Measurements from ENCODE around the gene ABCA2. TPM values are rescaled to one million over a fixed set of nuclear protein-coding genes. Genes with fewer than 3 reads are reported as not detected.
"Not testable (repeated sequence)": the region's sequence is repeated elsewhere in the genome, so short reads cannot be mapped to it uniquely, and the experiment has no call there.

The ABCA2 gene
- total and polyA plus RNA-seq, 12 donors = 2.9 to 150 (median 31.5) TPM

GRCh38 chr9:137007108-137007815 lies 20.8 kb downstream of the ABCA2 start:
- no peak overlapping the region for H3K4me3 ChIP-seq
- H3K27me3 ChIP-seq = no peaks in the 10 kb centered on the region
- intact Hi-C loops (cut with DNase I) = no loop called here
- H3K36me3 ChIP-seq (replicated peaks in 1 of 2) = peaks cover 0 to 14% of the 10 kb centered on the region in 2 donors
- H3K9me3 ChIP-seq (replicated peaks in 1 of 3) = no peaks in the 10 kb centered on the region
- no peak for TF ChIP-seq POLR2A (IDR thresholded peaks at IDR 0.05)
- TF ChIP-seq, protein P1, sequence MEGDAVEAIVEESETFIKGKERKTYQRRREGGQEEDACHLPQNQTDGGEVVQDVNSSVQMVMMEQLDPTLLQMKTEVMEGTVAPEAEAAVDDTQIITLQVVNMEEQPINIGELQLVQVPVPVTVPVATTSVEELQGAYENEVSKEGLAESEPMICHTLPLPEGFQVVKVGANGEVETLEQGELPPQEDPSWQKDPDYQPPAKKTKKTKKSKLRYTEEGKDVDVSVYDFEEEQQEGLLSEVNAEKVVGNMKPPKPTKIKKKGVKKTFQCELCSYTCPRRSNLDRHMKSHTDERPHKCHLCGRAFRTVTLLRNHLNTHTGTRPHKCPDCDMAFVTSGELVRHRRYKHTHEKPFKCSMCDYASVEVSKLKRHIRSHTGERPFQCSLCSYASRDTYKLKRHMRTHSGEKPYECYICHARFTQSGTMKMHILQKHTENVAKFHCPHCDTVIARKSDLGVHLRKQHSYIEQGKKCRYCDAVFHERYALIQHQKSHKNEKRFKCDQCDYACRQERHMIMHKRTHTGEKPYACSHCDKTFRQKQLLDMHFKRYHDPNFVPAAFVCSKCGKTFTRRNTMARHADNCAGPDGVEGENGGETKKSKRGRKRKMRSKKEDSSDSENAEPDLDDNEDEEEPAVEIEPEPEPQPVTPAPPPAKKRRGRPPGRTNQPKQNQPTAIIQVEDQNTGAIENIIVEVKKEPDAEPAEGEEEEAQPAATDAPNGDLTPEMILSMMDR (IDR thresholded peaks at IDR 0.05) = no peak
- DNase-seq = no peak
- H3K4me1 ChIP-seq (replicated peaks in 1 of 2) = no peaks in the 10 kb centered on the region
- no peak overlapping the region for H3K27ac ChIP-seq
- 85 to 88% (median 86%) methylated on average over 27 to 30 of the region's 30 CpGs for WGBS, 4 donors

DNA sequence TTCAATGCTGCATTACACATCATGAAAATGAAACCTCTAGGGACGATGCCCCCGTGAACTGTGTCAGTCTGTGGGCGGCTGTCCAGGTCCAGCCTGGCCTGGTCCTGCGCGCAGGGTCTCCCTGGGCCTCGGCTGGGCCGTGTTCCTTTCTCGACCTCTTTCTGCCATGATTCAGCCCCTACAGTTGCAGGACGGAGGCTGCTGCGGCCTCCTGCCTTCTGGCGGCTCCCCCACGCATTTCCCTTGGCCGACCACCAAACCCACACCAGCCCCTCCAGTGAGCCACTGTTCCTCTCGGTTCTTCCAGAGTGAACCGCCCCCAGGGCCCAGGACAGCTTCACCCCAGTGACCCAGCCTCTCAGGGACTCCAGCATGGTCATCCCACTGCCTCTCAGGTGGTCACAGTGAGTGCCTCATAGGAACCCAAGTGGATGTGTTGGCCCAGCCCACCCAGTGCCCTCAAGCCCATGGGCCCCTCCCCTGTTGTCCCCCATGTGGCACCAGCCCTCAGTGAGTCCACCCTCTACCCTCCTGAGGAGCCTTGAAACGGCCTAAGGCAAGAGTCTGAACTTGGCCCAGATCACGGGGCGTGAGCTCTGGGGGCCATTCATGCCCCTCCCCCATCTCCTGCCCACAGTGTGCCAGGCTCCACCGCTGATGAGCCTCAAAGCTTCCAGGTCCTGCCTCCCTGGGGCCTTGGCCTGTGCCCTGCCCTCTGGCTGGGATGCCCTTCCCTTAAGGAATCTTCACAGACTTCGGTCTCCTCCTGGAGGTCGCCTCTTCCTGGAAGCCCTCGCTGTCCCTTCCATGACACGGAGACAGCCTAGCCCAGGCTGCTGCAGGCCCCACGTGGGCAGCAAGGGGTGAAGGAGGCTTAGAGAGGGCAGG lies 21.7 kb downstream of the ABCA2 start:
- Histone ChIP-seq H3K36me3 (replicated peaks in 1 of 2) (peaks cover 0 to 8% of the 10 kb centered on the region in 2 donors), H3K9me3 (replicated peaks in 1 of 3) (no peaks in the 10 kb centered on the region), H3K4me3 (no peak overlapping the region), H3K27me3 (no peaks in the 10 kb centered on the region), H3K4me1 (replicated peaks in 1 of 2) (no peaks in the 10 kb centered on the region), H3K27ac (no peak overlapping the region)
- TF ChIP-seq POLR2A (IDR thresholded peaks at IDR 0.05) = no peak
- WGBS, 4 donors = 65 to 70% (median 66%) methylated on average over 18 to 24 of the region's 24 CpGs
- intact Hi-C loops (cut with DNase I) = no loop called here
- DNase-seq = no peak

GRCh38 chr9:137004285-137004684 lies 23.8 kb downstream of the ABCA2 start:
- H3K36me3 ChIP-seq (replicated peaks in 1 of 2); H3K27ac ChIP-seq; H3K4me3 ChIP-seq; H3K4me1 ChIP-seq (replicated peaks in 1 of 2); H3K27me3 ChIP-seq; H3K9me3 ChIP-seq (replicated peaks in 1 of 3); intact Hi-C loops (cut with DNase I): not testable (repeated sequence)
- DNase-seq = peak in 2 of 7 donors; percentile 41 to 67
- WGBS, 4 donors = 37 to 93% (median 38%) methylated on average over 4 to 17 of the region's 17 CpGs
- TF ChIP-seq, protein P1 (IDR thresholded peaks at IDR 0.05) = peak in 5 of 6 experiments; percentile 21 to 63 (median 54)

- Histone ChIP-seq H3K36me3 (replicated peaks in 1 of 2) (no peaks in the 10 kb centered on the region), H3K27me3 (no peaks in the 10 kb centered on the region), H3K4me3 (no peak overlapping the region), H3K27ac (no peak overlapping the region), H3K4me1 (replicated peaks in 1 of 2) (no peaks in the 10 kb centered on the region), H3K9me3 (replicated peaks in 1 of 3) (no peaks in the 10 kb centered on the region)
- TF ChIP-seq, protein P1 (IDR thresholded peaks at IDR 0.05) = no peak
- no peak for TF ChIP-seq POLR2A (IDR thresholded peaks at IDR 0.05)
- DNase-seq = no peak
- intact Hi-C loops (cut with DNase I) = no loop called here
- WGBS, 4 donors = 79 to 84% (median 79%) methylated on average over 7 to 10 of the region's 10 CpGs
Observed at GRCh38 chr9:137002646-137003041, 25.4 kb downstream of the ABCA2 start.
